HepG2 (cell line): ENCODE measurements around the gene PTPN22. TPM values are rescaled to one million over a fixed set of nuclear protein-coding genes. Genes with fewer than 3 reads are reported as not detected.
"Not testable (repeated sequence)": the region's sequence is repeated elsewhere in the genome, so short reads cannot be mapped to it uniquely, and the experiment has no call there.

Source experiments
- ATAC-seq: fragments of 200-7000 bp; cut with Tn5 transposase; 3 replicates; pipeline ENCODE4 v1.9.1; 2020; ENCODE audit warnings: mild to moderate bottlenecking, moderate library complexity
- BruUV-seq: library from RNA; stranded (reverse); fragments of 400-500 nt; replicated peaks from 2 replicates; lab custom pipeline; 2021; lab: Mats Ljungman, UMichigan
- CTCF ChIA-PET: fragments of 300-600 bp; formaldehyde crosslinking; extraction: SDS; loops from one replicate; lab custom pipeline; 2021; ENCODE audit warnings: low total read pairs, inconsistent platforms, low intra/inter-chr PET ratio; lab: Yijun Ruan, JAX
- POLR2A ChIA-PET: fragments of 350-600 bp; sonication (Branson Sonifier 250); formaldehyde crosslinking; loops from one replicate; lab custom pipeline; 2020; ENCODE audit warnings: antibody characterized with exemption, inconsistent platforms; lab: Yijun Ruan, JAX
- DNase-seq: peaks from one replicate; pipeline ENCODE4 v3.0.0-alpha.2; 2015; ENCODE audit warnings: low spot score
- FAIRE-seq: peaks from 3 replicates; lab custom pipeline; 2011; peaks lifted over from hg19 to GRCh38; lab: Jason Lieb, UNC
- H2AFZ ChIP-seq: one replicate; pipeline ENCODE4 v1.6.1; 2011; ENCODE audit warnings: low read length, inconsistent platforms
- H3K27ac ChIP-seq: fragments of 300-600 bp; 3 replicates; pipeline ENCODE4 v1.8.0; 2011; ENCODE audit warnings: mixed run types, mild to moderate bottlenecking, mixed read lengths, low read length, inconsistent platforms; ENCODE audit not compliant: insufficient read depth; ENCODE audit errors: extremely low read length
- H3K27me3 ChIP-seq, 2 experiments: fragments of 200-600 bp in 1 of 2; 2 replicates in 1 of 2; 3 replicates in 1 of 2; pipeline versions ENCODE4 v1.6.0 to v1.8.0; 2011; ENCODE audit warnings: low read length in 2 of 2, mild to moderate bottlenecking in 2 of 2, moderate library complexity in 2 of 2, inconsistent platforms in 1 of 2; ENCODE audit not compliant: insufficient read depth in 2 of 2, control insufficient read depth in 1 of 2
- H3K36me3 ChIP-seq, 2 experiments: fragments of 200-600 bp in 1 of 2; replicated peaks in 1 of 2; 2 replicates in 1 of 2; 3 replicates in 1 of 2; pipeline versions ENCODE4 v1.5.1 to v1.8.0; 2011; ENCODE audit warnings: low read length in 2 of 2, inconsistent platforms in 1 of 2; ENCODE audit not compliant: insufficient read depth in 2 of 2, control insufficient read depth in 1 of 2
- H3K4me1 ChIP-seq: 2 replicates; pipeline ENCODE4 v1.5.1; 2012; ENCODE audit warnings: low read length, inconsistent platforms; ENCODE audit not compliant: insufficient read depth
- H3K4me2 ChIP-seq: 2 replicates; pipeline ENCODE4 v1.6.0; 2011; ENCODE audit warnings: low read depth, low read length, inconsistent platforms
- H3K4me3 ChIP-seq, 3 experiments: fragments of 200-600 bp in 1 of 3; sonication (generic), shearing (Covaris generic) in 1 of 3; replicated peaks in 1 of 3; 2 replicates each; pipeline ENCODE4 v1.5.1; 2011 to 2016; ENCODE audit warnings: low read length in 3 of 3, inconsistent platforms in 2 of 3, low read depth in 2 of 3, mild to moderate bottlenecking in 2 of 3, control low read depth in 1 of 3, mixed read lengths in 1 of 3; ENCODE audit not compliant: insufficient read depth in 1 of 3
- H3K79me2 ChIP-seq: one replicate; pipeline ENCODE4 v1.6.1; 2011; ENCODE audit warnings: low read length, inconsistent platforms; ENCODE audit not compliant: insufficient read depth
- H3K9ac ChIP-seq: 2 replicates; pipeline ENCODE4 v1.6.0; 2011; ENCODE audit warnings: mild to moderate bottlenecking, low read depth, low read length, inconsistent platforms; ENCODE audit not compliant: insufficient read depth
- H3K9me3 ChIP-seq: 2 replicates; pipeline ENCODE4 v1.5.1; 2012; ENCODE audit warnings: mild to moderate bottlenecking, low read length
- H4K20me1 ChIP-seq: 2 replicates; pipeline ENCODE4 v1.6.0; 2011; ENCODE audit warnings: inconsistent platforms, mild to moderate bottlenecking, low read length, moderate library complexity; ENCODE audit not compliant: insufficient read depth
- ARID4A ChIP-seq: sonication (generic); formaldehyde crosslinking; IDR thresholded peaks from 2 replicates; pipeline ENCODE4 v1.5.0; 2020; ENCODE audit warnings: mild to moderate bottlenecking, missing genetic modification reagents, borderline replicate concordance
- CC2D1A ChIP-seq: sonication (generic); formaldehyde crosslinking; IDR thresholded peaks from 2 replicates; pipeline ENCODE4 v1.8.1; 2023; ENCODE audit warnings: mild to moderate bottlenecking, missing genetic modification reagents
- MTF2 ChIP-seq: sonication (generic); formaldehyde crosslinking; IDR thresholded peaks from 2 replicates; pipeline ENCODE4 v1.5.0; 2020; ENCODE audit warnings: missing genetic modification reagents, borderline replicate concordance
- RBM39 ChIP-seq: fragments of 200-400 bp; formaldehyde crosslinking; IDR thresholded peaks from one replicate; pipeline ENCODE4 v1.6.1; 2018; ENCODE audit warnings: antibody characterized with exemption, mild to moderate bottlenecking, low read depth, low read length; ENCODE audit not compliant: poor library complexity, severe bottlenecking
- XRCC5 ChIP-seq: fragments of 200-400 bp; formaldehyde crosslinking; optimal IDR thresholded peaks from 2 replicates; pipeline ENCODE3; 2017; ENCODE audit warnings: mild to moderate bottlenecking, low read length
- ZMAT3 ChIP-seq: sonication (generic); formaldehyde crosslinking; conservative IDR thresholded peaks from 2 replicates; pipeline ENCODE4 v1.7.0; 2021; ENCODE audit warnings: missing genetic modification reagents
- ZNF180 ChIP-seq: sonication (generic); formaldehyde crosslinking; IDR thresholded peaks from 2 replicates; pipeline ENCODE4 v1.4.0; 2020; ENCODE audit warnings: low read depth, missing genetic modification reagents, borderline replicate concordance
- ZNF275 ChIP-seq: sonication (generic); formaldehyde crosslinking; IDR thresholded peaks from 2 replicates; pipeline ENCODE4 v1.8.0; 2022; ENCODE audit warnings: missing genetic modification reagents, mild to moderate bottlenecking, inconsistent platforms, borderline replicate concordance
- WGBS: methylation state at CpG from one replicate; pipeline ENCODE4 v1.1.6; 2017; ENCODE audit warnings: low lambda C conversion rate; 5-methylcytosine and 5-hydroxymethylcytosine counted together
- in situ Hi-C: cut with HindIII; loops from 2 replicates; pipeline ENCODE4 v1.10.0; 2017; ENCODE audit warnings: low pct_unique_long_range_greater_than_20kb; ENCODE audit not compliant: extremely low pct_ligation_motif_present
- intact Hi-C: fragments of 100-400 bp; cut with micrococcal nuclease; formaldehyde crosslinking; loops from one replicate; pipeline ENCODE4 v1.10.0; 2022; ENCODE audit not compliant: unreplicated experiment
- polyA plus RNA-seq, 8 experiments: library from polyadenylated mRNA; depleted of rRNA in 3 of 8; stranded (reverse) in 7 of 8; unstranded in 1 of 8; fragments of >200 nt; fragmentation: Illumina TruSeq in 4 of 8; extraction: Trizol in 4 of 8; gene quantifications; 2 replicates each; pipeline versions ENCODE4 v1.2.1 to v1.2.3, GENCODE V29; 2011 to 2016; ENCODE audit warnings: low read depth in 4 of 8, missing spikeins in 1 of 8, mixed read lengths in 1 of 8; ENCODE audit not compliant: insufficient read depth in 1 of 8
- total RNA-seq, 5 experiments: library from RNA; depleted of rRNA; stranded (reverse); fragments of >200 nt; fragmentation: Illumina TruSeq; extraction: Trizol; gene quantifications; 2 replicates each; pipeline ENCODE4 v1.2.3, GENCODE V29; 2016; ENCODE audit warnings: low read depth in 1 of 5

The PTPN22 gene
- total and polyA plus RNA-seq, 2 of the 13 experiments (the other 11 are each of a cell fraction or from before 2014, with no cell fraction given), result not detected

- no peak for TF ChIP-seq CC2D1A (CRISPR knock-in tag)
- no peak for TF ChIP-seq MTF2
- no peak for TF ChIP-seq ARID4A (CRISPR knock-in tag)
- no peak for TF ChIP-seq ZMAT3 (CRISPR knock-in tag)
- no peak for TF ChIP-seq RBM39
- no peak for TF ChIP-seq ZNF180 (CRISPR knock-in tag)
- TF ChIP-seq ZNF275 (CRISPR knock-in tag), result no peak
- TF ChIP-seq XRCC5, result no peak
These were observed 17.3 kb downstream of the PTPN22 start (continued) for GRCh38 chr1:113854234-113854633.

- peaks cover 14% of the 10 kb centered on the region for H3K4me1 ChIP-seq
- H3K9ac ChIP-seq, H3K27me3 ChIP-seq, H3K4me2 ChIP-seq, FAIRE-seq, in situ Hi-C loops, H4K20me1 ChIP-seq, H3K4me3 ChIP-seq, DNase-seq, H3K9me3 ChIP-seq, H2AFZ ChIP-seq, H3K36me3 ChIP-seq, CTCF ChIA-PET, BruUV-seq, intact Hi-C loops, H3K79me2 ChIP-seq, H3K27ac ChIP-seq, ATAC-seq, POLR2A ChIA-PET: not testable (repeated sequence)
- 74% methylated on average over 6 of the region's 6 CpGs for WGBS
These were observed 18.8 kb downstream of the PTPN22 start for GRCh38 chr1:113852694-113853093.
